Mesenchymal stem cell (in vitro differentiated cells and primary cell): ENCODE measurements around the gene BLMH.

Source experiments
- DNase-seq: peaks from one replicate; pipeline ENCODE4 v3.0.0-alpha.2; 2013
- H2AFZ ChIP-seq: one replicate; pipeline ENCODE4 v1.6.1; 2013; ENCODE audit warnings: low read depth, mild to moderate bottlenecking, control low read depth, inconsistent platforms, low read length, moderate library complexity
- H2AK5ac ChIP-seq: 2 replicates; pipeline ENCODE4 v1.6.1; 2013; ENCODE audit warnings: low read length, moderate library complexity, mild to moderate bottlenecking, inconsistent platforms; ENCODE audit not compliant: severe bottlenecking
- H2BK120ac ChIP-seq: one replicate; pipeline ENCODE4 v1.6.1; 2013; ENCODE audit warnings: low read depth, mild to moderate bottlenecking, inconsistent platforms, low read length, moderate library complexity
- H2BK12ac ChIP-seq, 2 experiments: one replicate each; pipeline ENCODE4 v1.6.1; 2013; ENCODE audit warnings: inconsistent platforms in 2 of 2, low read length in 2 of 2, mild to moderate bottlenecking in 2 of 2, moderate library complexity in 2 of 2, control low read depth in 1 of 2
- H2BK15ac ChIP-seq: one replicate; pipeline ENCODE4 v1.6.1; 2013; ENCODE audit warnings: mild to moderate bottlenecking, low read depth, inconsistent platforms; ENCODE audit not compliant: poor library complexity, severe bottlenecking
- H2BK5ac ChIP-seq: 2 replicates; pipeline ENCODE4 v1.6.1; 2013; ENCODE audit warnings: low read depth, mild to moderate bottlenecking, low read length, control low read depth, inconsistent platforms; ENCODE audit not compliant: poor library complexity, severe bottlenecking
- H3K14ac ChIP-seq, 2 experiments: one replicate each; pipeline ENCODE4 v1.6.1; 2013; ENCODE audit warnings: inconsistent platforms in 2 of 2, low read length in 2 of 2, control low read depth in 1 of 2, mild to moderate bottlenecking in 1 of 2, moderate library complexity in 1 of 2
- H3K18ac ChIP-seq, 2 experiments: one replicate each; pipeline ENCODE4 v1.6.1; 2013; ENCODE audit warnings: inconsistent platforms in 2 of 2, low read length in 2 of 2, control low read depth in 1 of 2, low read depth in 1 of 2, mild to moderate bottlenecking in 1 of 2
- H3K23ac ChIP-seq, 2 experiments: one replicate each; pipeline ENCODE4 v1.6.1; 2013; ENCODE audit warnings: inconsistent platforms in 2 of 2, low read length in 2 of 2, mild to moderate bottlenecking in 2 of 2, moderate library complexity in 2 of 2, control low read depth in 1 of 2
- H3K27ac ChIP-seq: 2 replicates; pipeline ENCODE4 v1.5.1; 2013; ENCODE audit warnings: mild to moderate bottlenecking, moderate library complexity, low read length, control low read depth, inconsistent platforms; ENCODE audit not compliant: poor library complexity, severe bottlenecking
- H3K27me3 ChIP-seq, 2 experiments: 2 replicates each; pipeline versions ENCODE4 v1.6.1 to v1.7.0; 2013; ENCODE audit warnings: low read length in 2 of 2, mild to moderate bottlenecking in 2 of 2, moderate library complexity in 2 of 2, control low read depth in 1 of 2, inconsistent platforms in 1 of 2; ENCODE audit not compliant: control insufficient read depth in 1 of 2, insufficient read depth in 1 of 2
- H3K36me3 ChIP-seq, 2 experiments: 2 replicates each; pipeline versions ENCODE4 v1.6.1 to v1.7.0; 2013; ENCODE audit warnings: low read length in 2 of 2, control low read depth in 1 of 2, inconsistent platforms in 1 of 2, low read depth in 1 of 2, mild to moderate bottlenecking in 1 of 2; ENCODE audit not compliant: insufficient read depth in 2 of 2, control insufficient read depth in 1 of 2
- H3K4ac ChIP-seq, 2 experiments: one replicate each; pipeline ENCODE4 v1.6.1; 2013; ENCODE audit warnings: inconsistent platforms in 2 of 2, low read length in 2 of 2, mild to moderate bottlenecking in 2 of 2, moderate library complexity in 2 of 2, control low read depth in 1 of 2, low read depth in 1 of 2
- H3K4me1 ChIP-seq: 2 replicates; pipeline ENCODE4 v1.6.1; 2013; ENCODE audit warnings: low read depth, low read length, control low read depth; ENCODE audit not compliant: control insufficient read depth, insufficient read depth
- H3K4me2 ChIP-seq: 2 replicates; pipeline ENCODE4 v1.6.1; 2013; ENCODE audit warnings: low read length, mild to moderate bottlenecking, inconsistent platforms; ENCODE audit not compliant: poor library complexity, severe bottlenecking
- H3K4me3 ChIP-seq, 2 experiments: 2 replicates each; pipeline versions ENCODE4 v1.5.1 to v1.7.0; 2013; ENCODE audit warnings: low read length in 2 of 2, mild to moderate bottlenecking in 2 of 2, control low read depth in 1 of 2, low read depth in 1 of 2; ENCODE audit not compliant: insufficient read depth in 1 of 2
- H3K79me1 ChIP-seq: replicated peaks from 2 replicates; pipeline ENCODE4 v1.6.1; 2013; ENCODE audit warnings: mild to moderate bottlenecking, control low read depth, low read length, inconsistent platforms; ENCODE audit not compliant: poor library complexity, severe bottlenecking
- H3K9ac ChIP-seq: 2 replicates; pipeline ENCODE4 v1.7.0; 2013; ENCODE audit warnings: mild to moderate bottlenecking, low read length, moderate library complexity
- H3K9me3 ChIP-seq: 2 replicates; pipeline ENCODE4 v1.7.0; 2013; ENCODE audit warnings: mild to moderate bottlenecking, low read length; ENCODE audit not compliant: control insufficient read depth
- H4K8ac ChIP-seq: one replicate; pipeline ENCODE4 v1.6.1; 2013; ENCODE audit warnings: inconsistent platforms, mild to moderate bottlenecking, low read length, moderate library complexity
- H4K91ac ChIP-seq: one replicate; pipeline ENCODE4 v1.6.1; 2013; ENCODE audit warnings: mild to moderate bottlenecking, low read length, inconsistent platforms
- WGBS: methylation state at CpG from one replicate; pipeline ENCODE4 v1.1.7; 2013; ENCODE audit warnings: mixed read lengths; 5-methylcytosine and 5-hydroxymethylcytosine counted together

BLMH gene

DNA sequence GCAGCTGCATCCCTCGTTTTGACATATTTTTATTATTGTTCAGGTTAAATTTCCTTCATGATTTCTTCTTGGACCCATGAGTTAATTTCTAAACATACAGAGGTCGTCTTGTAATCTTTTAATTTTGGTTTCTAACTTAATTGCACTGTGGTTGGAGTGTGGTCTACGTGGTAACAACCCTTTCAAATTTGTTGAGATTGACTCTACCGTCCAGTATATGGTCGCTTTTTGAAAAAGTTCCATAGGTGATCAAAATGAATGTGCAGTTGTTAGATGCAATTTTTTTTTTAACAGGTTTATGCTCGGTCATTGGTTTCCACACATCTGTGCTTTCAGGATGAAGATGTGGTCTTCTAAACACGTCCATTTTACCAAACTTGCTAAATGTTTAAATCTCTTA is 45.3 kb downstream of the BLMH start:
- no peak overlapping the region for H3K4me2 ChIP-seq
- H4K91ac ChIP-seq, result no peak overlapping the region
- no peak overlapping the region for H4K8ac ChIP-seq
- no peak overlapping the region for H3K4me3 ChIP-seq
- no peak overlapping the region for H2BK120ac ChIP-seq
- no peak for DNase-seq
- WGBS, result 94% methylated on average over 4 of the region's 7 CpGs
- H3K36me3 ChIP-seq, result peaks cover 12 to 42% of the 10 kb centered on the region in 2 experiments
- no peak overlapping the region for H2BK15ac ChIP-seq
- no peak overlapping the region for H2BK12ac ChIP-seq
- no peak overlapping the region for H2AFZ ChIP-seq
- H3K23ac ChIP-seq, result no peak overlapping the region
- H2BK5ac ChIP-seq, result no peak overlapping the region
- H3K27ac ChIP-seq, result no peak overlapping the region
- no peaks in the 10 kb centered on the region for H3K4me1 ChIP-seq
- no peaks in the 10 kb centered on the region for H3K79me1 ChIP-seq
- no peaks in the 10 kb centered on the region for H3K9me3 ChIP-seq
- no peak overlapping the region for H2AK5ac ChIP-seq
- H3K9ac ChIP-seq, result no peak overlapping the region
- no peaks in the 10 kb centered on the region for H3K27me3 ChIP-seq
- H3K4ac ChIP-seq, result no peak overlapping the region
- no peak overlapping the region for H3K18ac ChIP-seq
- H3K14ac ChIP-seq, result no peak overlapping the region

DNA sequence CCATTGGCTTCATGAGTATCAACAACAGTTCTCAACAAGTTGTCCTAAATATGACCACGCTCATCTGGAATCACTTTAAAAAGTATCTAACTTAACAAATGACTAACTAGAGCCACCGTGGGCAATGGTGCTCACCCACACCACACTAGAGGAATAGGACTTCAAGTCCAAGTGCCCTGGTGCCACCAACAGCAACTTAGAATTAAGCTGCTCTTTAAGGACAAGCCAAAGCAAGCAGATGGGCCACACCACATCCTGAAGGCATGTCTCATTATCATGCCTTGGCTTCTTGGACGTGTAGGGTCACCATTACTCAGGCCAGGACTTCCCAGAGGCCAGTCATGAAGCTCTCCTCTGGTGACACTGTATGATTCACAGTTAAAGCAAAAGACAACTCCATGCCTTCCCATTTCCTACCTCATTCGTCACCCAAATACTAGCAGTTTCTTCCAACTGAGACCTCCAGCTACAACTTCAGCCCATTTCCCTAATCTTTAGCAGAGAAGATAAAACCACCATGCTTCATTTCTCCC is 46.8 kb downstream of the BLMH start:
- WGBS, result 54% methylated on average over 4 of the region's 4 CpGs

DNA sequence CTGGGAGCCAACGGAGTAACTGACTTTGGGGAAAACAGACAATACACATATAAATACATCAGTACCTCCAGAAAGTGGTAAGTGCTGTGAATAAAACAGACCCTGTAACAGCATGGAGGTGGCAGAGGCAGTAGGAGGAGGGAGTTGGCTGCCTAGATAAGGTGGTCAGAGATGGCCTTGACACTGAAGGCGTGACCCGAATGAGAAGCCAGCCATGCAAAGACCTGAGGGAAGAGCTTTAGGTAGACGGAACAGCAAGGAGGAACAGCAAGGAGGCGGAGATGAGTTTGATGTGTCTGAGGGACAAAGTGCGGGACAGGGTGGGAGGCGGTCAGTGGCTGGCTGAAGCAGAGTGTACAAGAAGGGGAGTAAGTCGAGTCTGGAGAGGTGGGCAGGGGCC is 48.2 kb downstream of the BLMH start:
- no peak overlapping the region for H2BK5ac ChIP-seq
- no peak overlapping the region for H3K4me3 ChIP-seq
- no peak overlapping the region for H3K23ac ChIP-seq
- H3K14ac ChIP-seq, result no peak overlapping the region
- H3K36me3 ChIP-seq, result peaks cover 2 to 18% of the 10 kb centered on the region in 2 experiments
- H3K4me2 ChIP-seq, result no peak overlapping the region
- no peak overlapping the region for H2BK12ac ChIP-seq
- no peak overlapping the region for H3K18ac ChIP-seq
- 94% methylated on average over 7 of the region's 8 CpGs for WGBS
- peaks cover 2 to 7% of the 10 kb centered on the region in 2 experiments for H3K27me3 ChIP-seq
- peaks cover 3% of the 10 kb centered on the region for H3K4me1 ChIP-seq
- no peaks in the 10 kb centered on the region for H3K79me1 ChIP-seq
- H3K9ac ChIP-seq, result no peak overlapping the region
- H4K8ac ChIP-seq, result no peak overlapping the region
- no peak overlapping the region for H3K27ac ChIP-seq
- H3K9me3 ChIP-seq, result no peaks in the 10 kb centered on the region
- no peak overlapping the region for H2AFZ ChIP-seq
- no peak overlapping the region for H3K4ac ChIP-seq
- H2AK5ac ChIP-seq, result no peak overlapping the region
- H2BK120ac ChIP-seq, result no peak overlapping the region
- H2BK15ac ChIP-seq, result no peak overlapping the region
- no peak for DNase-seq
- no peak overlapping the region for H4K91ac ChIP-seq

More for the DNA sequence above, 46.8 kb downstream of the BLMH start:
- Histone ChIP-seq H2BK15ac (no peak overlapping the region), H3K9ac (no peak overlapping the region), H2BK5ac (no peak overlapping the region), H2AFZ (no peak overlapping the region), H2AK5ac (no peak overlapping the region), H3K36me3 (peaks cover 12 to 30% of the 10 kb centered on the region in 2 experiments), H3K4me1 (no peaks in the 10 kb centered on the region), H3K4ac (no peak overlapping the region), H2BK12ac (no peak overlapping the region), H4K8ac (no peak overlapping the region), H4K91ac (no peak overlapping the region), H3K79me1 (no peaks in the 10 kb centered on the region), H3K27ac (no peak overlapping the region), H3K4me3 (no peak overlapping the region), H3K4me2 (no peak overlapping the region), H3K14ac (peak overlapping the region in 1 of 2 experiments; percentile 11), H3K18ac (no peak overlapping the region), H2BK120ac (no peak overlapping the region), H3K23ac (no peak overlapping the region), H3K9me3 (no peaks in the 10 kb centered on the region), H3K27me3 (no peaks in the 10 kb centered on the region)
- peak; percentile 36 for DNase-seq

DNA sequence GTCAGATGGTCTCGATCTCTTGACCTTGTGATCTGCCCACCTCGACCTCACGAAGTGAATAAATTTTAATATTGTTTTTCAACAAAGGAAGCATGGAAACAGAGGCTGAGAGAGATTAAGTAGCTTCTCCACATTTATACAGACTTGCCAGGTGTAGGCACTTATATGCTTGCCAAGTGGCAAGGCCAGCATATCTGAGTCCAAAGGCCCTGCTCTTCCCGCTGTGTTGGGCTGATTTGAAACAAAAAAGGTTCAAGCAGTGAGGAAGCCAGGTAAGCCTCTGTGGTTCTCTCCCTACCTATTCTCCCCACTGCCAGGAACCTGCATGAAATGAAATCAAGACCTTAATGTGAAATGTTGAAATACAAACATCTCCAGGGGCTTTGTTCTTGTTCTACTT is 48.7 kb downstream of the BLMH start:
- no peak overlapping the region for H2BK5ac ChIP-seq
- H3K27ac ChIP-seq, result no peak overlapping the region
- H2BK120ac ChIP-seq, result no peak overlapping the region
- 95% methylated on average over 4 of the region's 4 CpGs for WGBS
- H3K14ac ChIP-seq, result no peak overlapping the region
- H3K27me3 ChIP-seq, result peaks cover 8 to 12% of the 10 kb centered on the region in 2 experiments
- no peak overlapping the region for H3K4me3 ChIP-seq
- no peak overlapping the region for H2AK5ac ChIP-seq
- no peak overlapping the region for H2AFZ ChIP-seq
- no peak overlapping the region for H3K4ac ChIP-seq
- H3K18ac ChIP-seq, result no peak overlapping the region
- no peaks in the 10 kb centered on the region for H3K9me3 ChIP-seq
- no peak overlapping the region for H4K8ac ChIP-seq
- no peak overlapping the region for H3K4me2 ChIP-seq
- H3K23ac ChIP-seq, result no peak overlapping the region
- no peak overlapping the region for H2BK12ac ChIP-seq
- no peak overlapping the region for H3K9ac ChIP-seq
- peaks cover 8% of the 10 kb centered on the region for H3K4me1 ChIP-seq
- no peak for DNase-seq
- no peaks in the 10 kb centered on the region for H3K79me1 ChIP-seq
- H3K36me3 ChIP-seq, result peaks cover 2 to 13% of the 10 kb centered on the region in 2 experiments
- H2BK15ac ChIP-seq, result no peak overlapping the region
- no peak overlapping the region for H4K91ac ChIP-seq
